Measurements from ENCODE around the gene MSH2.

DNA sequence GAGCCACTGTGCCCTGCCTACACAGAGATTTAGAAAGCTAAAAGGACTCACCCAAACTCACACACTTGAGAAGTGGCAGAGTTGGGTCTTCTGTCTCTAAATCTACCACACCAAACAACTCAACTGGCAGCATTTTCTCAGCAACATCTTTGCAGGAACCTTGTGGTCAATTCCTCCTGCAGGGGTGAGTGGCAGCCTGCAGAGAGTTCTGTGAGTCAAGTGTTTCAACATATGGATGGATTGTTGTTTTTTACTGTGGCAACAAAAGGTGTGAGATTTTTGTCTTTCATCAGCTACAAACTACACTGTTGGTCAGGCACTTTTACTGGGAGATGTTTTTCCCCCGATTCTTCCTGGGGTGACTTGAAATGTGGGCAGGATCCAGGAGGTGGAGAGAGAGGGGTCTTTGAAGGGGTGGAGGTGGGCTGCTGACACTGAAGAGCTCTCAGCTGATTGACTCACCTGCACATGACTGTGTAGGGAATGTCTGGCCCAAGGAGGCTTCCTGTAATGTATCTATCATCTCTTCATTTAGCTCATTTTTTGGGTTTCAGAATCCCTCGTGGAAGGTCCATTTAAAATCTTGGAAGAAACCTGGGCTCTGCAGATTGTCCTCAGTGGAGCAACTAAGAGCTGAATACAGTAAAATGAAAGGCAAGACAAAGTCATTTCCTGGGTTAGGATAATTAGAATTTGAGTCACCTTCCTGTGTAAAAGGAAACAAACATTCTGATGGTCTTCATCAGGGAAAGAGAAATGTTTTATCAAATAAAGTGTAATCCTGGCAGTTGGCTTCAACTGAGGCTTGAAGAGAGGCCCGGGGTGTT is 98.6 kb downstream of the MSH2 start:
- no peak for TF ChIP-seq CTCF (IDR thresholded peaks at IDR 0.05; ENCODE audit: low read length)
- TF ChIP-seq EZH2 (IDR thresholded peaks at IDR 0.05; ENCODE audit: borderline replicate concordance, low read length), result no peak

All from OCI-LY1 (cell line).